HG03354 (cell line): Measurements from ENCODE around the gene MED27.
"Not testable (repeated sequence)": the region's sequence is repeated elsewhere in the genome, so short reads cannot be mapped to it uniquely, and the experiment has no call there.

Experiments used
- ATAC-seq: cut with Tn5 transposase; IDR thresholded peaks from one replicate; pipeline ENCODE4 v1.9.1; 2021; ENCODE audit warnings: mild to moderate bottlenecking; ENCODE audit not compliant: unreplicated experiment, poor library complexity, severe bottlenecking

MED27 gene

DNA sequence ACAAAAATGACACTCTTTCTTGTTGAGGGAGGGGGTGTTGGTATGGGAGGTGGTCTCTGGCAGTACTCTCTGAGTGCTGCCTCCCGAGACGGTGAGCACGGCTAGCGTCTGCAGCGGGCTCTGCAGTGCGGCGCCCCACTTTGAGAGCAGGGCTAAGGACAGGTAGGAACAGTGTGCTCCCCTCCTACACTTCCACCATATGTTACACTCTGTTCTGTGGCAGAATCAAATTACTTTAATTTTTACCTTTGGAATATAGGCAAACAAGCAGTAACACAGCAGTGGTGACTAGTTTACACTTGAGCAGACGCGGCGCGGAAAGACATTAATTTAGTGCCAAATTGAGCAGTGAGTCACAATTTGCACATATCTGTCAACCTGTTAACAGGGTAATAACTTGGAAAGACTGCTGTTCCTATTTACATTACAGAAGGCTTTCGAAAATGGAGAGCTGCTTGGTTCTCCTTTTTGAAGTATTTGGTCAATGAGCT, 136.3 kb downstream of the MED27 start:
- ATAC-seq: no peak

DNA sequence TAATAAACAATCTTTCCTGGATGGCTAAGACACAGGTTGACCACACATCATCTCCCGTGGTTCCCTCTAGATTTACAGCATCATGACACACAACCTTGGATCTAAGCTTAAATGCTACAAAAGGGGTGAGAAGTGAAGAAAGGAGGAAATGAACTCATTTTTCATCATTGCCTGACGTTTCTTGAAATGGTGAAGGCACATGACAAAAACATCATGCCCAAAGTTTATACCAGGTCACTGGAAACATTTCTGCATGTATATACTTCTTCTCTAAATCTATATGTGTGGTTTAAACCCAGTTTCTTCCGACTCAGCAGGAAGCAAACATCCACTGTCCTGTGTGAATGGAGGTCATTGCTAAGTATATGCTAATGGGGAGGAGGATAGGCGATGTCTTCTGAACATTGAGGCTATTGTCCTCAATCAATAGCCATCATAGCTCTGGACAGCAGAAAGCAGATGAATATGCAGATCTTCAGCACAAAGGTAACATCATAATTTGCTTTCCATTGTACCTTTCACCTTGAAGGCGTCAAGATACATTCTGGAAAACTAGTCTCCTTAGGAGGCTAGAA, 137.4 kb downstream of the MED27 start:
- ATAC-seq: no peak

DNA sequence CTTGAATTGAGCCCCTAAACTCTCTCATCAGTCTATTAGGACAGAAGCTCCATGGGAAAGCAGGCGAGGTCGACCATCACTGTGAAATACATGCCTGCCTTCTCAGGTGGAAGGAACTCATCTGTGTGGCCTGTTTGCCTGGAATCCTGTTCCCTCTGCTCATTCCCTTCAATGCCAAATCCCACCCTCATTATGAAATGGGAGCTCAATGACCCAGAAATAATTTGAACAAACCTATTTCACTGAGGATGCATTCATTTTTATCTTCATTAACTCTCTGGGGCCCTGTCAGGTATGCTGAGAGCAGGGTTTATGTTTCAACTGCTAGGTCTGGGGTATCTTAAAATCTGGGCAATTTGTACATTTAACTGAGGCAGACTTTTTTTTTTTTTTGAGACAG, 142.2 kb downstream of the MED27 start:
- no peak for ATAC-seq

DNA sequence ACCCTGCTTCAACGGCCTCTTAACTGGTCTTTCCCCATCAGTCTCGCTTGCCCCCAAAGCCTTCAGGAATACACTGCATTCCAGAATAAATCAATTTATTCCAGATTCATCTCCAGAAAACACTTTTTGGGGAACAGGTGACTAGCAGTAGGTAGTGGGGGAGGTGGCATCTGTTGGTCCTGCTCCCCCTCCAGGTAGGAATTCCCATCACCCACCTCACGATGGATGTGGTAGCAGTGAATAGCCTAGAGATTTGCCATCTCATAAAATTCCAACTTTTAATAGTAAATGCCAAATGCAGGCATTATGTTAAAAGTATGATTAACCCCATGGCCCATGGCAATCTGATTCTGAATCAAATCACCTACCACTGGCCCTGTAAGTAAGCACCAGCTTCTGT, 142.7 kb downstream of the MED27 start:
- ATAC-seq: no peak

DNA sequence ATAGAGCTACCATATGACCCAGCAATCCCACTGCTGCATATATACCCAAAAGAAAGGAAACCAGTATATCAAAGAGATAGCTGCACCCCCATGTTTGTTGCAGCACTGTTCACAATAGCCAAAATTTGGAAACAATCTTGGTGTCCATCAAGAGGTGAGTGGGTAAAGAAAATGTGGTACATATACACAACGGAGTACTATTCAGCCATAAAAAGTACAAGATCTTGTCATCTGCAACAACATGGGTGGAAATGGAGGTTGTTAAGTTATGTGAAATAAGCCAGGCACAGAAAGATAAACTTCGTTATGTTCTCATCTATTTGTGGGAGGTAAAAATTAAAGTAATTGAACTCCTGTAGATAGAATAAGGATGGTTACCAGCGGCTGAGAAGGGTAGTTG, 145.0 kb downstream of the MED27 start:
- no peak for ATAC-seq

DNA sequence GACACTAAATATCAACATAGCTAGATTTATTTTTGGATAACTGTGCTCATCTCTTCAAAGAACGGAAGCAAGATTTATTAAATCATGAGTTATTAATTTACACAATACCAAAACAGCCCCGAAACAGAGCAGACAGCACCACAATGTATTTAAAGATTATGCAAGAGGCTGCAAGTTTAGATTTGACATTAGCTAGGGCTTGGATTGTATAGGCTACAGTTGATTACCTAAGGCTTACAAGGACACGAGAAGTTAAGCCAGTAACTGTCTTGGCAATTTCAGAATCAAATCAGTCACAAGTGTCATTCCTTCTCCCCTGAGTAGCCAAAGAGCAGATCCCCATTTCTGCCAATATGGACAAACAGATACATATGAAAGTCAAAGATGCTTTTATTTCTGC, 152.6 kb downstream of the MED27 start:
- no peak for ATAC-seq

DNA sequence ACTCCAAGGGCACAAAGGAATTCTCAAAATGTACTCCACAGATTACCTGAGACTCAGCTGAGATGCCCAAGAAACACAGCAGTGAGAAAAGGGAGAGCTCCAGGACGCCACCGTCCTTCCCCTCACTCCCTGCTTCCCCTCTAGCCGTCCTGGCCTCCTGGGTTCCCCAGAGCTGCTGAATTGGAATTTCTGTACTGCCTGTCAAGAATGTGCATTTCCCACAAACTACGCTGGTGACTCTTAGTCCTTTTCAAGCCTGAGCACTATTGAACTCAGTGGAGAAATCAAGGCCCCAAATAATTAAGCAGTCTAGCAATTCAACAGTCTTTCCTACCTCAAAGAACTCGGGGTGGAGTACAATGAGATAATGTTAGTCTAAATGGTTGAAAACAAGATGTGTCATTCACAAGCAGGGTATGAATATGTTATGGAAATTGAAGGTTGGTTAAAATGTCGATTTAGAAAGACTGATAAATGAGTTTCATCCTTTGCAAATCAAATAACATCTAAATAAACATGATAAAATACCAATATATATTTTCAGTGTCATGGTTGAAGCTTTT, 153.2 kb downstream of the MED27 start:
- no peak for ATAC-seq

DNA sequence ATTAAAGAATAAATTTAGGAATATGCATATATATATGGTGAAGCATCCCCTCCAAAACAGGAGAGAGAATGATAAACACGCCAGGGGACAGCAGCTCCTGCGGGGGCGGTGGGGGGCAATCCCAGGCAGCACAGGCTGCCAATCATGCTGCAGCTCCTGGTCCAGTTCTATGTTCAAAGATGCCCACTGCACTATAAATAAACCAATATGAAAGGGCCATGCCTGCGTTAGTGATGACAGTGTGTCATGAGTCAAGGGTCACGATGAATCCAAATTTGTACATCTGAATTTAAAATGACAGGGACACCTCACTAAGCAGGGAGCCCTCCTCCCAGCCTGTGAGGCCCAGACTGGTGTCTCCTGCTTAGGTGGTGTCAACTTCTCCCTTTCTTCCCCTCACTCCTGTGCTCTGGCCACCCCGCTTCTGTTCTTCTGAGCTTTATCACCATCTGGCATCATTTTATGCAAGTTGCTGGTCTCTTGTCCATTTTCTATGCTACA, 153.9 kb downstream of the MED27 start:
- no peak for ATAC-seq

DNA sequence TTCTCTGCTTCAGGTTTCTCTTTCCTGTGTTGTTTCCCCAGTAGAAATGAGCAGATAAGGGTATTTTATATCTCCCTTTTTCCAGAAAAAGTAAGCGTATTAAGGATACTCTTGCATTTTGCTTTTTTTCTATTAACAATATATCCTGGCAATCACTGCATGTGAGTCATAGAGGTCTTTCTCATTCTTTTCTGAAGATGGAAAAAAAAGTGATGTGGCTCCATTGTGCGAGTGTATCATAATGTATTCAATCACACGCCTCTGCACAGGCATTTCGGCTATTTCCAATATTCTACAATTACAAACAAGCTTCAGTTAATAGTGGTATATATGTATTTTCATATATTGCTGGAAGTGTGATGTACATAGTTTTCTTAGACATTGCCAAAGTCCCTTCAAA, 155.9 kb downstream of the MED27 start:
- ATAC-seq: no peak

DNA sequence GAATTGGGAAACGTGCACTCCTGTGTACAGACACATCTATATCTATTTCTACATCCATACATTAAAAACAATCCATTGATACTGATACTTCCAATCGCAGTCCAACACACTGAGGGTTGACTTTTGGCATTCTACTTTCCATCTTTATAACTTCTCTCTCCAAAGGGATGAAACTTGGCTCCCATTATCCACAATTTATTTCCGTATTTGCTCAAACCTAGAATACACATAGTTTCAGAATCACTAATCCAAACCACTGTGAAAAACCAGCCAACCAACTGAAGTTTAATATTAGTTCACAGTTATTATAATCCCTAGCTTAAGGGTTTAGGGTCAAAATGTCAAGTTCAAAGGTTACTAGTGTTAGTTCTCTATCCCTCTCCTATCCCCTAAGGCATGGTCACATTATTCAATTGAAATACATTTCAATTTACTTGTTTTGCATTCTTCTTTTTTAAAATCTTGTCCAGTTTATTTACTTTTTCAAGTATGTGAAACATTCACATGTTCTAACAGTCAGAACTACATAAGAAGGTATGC, 156.5 kb downstream of the MED27 start:
- no peak for ATAC-seq

DNA sequence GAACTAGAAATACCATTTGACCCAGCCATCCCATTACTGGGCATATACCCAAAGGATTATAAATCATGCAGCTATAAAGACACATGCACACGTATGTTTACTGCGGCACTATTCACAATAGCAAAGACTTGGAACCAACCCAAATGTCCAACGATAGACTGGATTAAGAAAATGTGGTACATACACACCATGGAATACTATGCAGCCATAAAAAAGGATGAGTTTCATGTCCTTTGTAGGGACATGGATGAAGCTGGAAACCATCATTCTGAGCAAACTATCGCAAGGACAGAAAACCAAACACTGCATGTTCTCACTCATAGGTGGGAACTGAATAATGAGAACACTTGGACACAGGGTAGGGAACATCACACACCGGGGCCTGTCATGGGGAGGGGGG, 158.0 kb downstream of the MED27 start:
- ATAC-seq: not testable (repeated sequence)

DNA sequence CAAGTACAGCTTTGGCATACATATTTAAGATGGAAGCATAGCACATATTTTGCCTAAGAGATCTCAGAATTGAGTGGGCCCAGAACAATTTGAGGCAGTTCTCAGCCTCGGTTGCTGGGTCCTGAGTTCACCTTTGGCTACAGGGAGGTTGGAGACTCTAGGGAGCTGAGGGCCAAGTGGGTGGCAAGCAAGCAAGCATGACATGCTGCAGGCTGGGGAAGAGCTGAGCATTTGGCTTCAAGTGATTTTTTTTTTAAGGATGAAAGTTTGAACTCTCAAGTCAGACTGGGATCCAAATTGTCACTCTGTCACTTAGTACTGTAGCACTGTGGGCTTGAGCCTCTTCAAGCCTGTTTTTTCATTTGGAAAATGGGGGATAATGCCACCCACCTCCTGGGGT, 160.5 kb downstream of the MED27 start:
- no peak for ATAC-seq

DNA sequence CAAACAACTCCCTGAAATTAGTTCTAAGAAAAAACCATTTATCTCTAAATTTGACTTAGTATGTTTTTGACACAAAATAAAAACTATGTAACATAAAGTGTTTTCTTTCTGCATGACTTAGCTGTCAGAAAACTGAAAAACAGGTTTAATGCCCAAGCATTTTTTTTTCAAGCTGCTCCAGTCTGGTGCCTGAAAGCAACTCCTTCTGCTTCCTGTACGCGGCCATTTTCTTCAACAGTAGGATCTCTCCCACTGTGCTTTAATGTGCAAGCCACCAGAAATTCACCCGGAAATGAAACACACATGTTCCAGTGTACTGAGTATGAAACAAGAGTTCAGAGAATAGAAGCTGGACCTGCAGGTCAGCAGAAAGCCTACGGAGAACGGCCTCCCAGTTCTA, 161.2 kb downstream of the MED27 start:
- no peak for ATAC-seq

DNA sequence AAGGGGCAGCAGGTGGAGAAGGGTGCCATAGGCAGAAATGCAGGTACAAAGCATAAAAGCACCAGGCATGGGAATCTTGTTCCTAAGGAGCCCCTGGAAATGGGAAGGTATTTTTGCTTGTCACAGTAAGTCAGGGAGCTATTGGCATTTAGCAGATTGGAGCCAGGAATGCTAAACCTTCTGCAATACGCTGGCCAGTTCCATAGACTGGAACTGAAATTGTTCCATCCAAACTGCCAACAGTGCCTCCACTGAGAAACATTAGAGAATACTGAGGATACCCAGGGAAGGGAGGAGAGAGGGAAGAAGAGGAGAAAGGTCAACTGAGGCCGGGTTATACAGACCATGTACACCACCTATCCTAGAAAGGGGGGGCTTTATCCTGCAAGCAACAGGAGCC, 162.7 kb downstream of the MED27 start:
- no peak for ATAC-seq

DNA sequence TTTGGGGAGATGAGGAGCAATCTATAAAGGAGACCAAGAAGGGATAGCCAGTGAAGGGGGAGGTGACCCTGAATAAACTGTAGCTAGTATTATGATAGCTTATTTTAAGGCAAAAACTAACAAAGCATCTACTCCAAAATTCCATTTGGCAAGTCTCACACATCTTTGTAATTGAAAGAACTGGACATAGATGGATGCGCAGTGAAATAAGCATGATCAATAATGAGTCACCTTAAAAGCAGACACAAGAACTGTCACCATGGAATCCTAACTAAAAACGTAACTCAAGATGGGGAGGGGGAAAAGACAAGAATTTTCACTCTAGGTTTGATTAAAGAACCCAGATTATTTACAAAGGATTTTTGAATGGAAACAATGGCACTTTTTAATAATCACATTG, 164.5 kb downstream of the MED27 start:
- no peak for ATAC-seq

DNA sequence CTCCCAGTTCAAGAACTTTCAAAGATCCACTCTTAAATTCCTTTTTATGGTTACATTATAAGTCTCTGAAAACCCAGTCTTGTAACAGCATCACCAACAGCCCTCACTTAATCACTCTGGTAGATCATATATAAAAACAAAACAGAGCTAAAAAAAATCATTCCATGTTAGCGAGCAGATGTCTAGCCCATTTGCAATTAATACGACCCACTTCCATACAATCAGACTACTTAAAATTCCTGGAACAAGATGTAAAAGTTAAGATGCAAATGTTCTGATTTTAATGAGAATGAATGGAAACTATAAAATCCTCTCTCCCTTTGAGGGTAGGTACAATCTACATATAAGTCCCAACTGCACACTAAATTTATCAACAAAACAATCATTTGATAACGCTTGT, 167.0 kb downstream of the MED27 start:
- no peak for ATAC-seq

DNA sequence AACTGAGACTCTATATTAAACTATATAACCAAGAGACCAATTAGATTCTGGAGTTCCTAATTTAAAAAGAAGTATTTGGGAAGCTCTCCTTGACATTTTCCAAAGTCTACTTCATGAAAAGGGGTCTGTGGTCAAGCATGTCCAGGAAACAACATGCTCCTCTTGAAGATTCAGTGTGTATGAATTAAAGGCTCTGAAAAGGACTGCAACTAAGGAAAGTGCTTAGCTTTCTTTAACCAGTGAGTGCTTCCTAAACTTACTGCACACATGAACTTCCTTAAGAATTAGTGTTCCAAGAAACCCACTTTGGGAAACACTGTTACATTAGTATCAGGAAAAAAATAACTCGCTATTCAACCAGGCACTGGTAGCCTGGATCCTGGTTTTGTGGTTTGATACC, 167.6 kb downstream of the MED27 start:
- no peak for ATAC-seq

DNA sequence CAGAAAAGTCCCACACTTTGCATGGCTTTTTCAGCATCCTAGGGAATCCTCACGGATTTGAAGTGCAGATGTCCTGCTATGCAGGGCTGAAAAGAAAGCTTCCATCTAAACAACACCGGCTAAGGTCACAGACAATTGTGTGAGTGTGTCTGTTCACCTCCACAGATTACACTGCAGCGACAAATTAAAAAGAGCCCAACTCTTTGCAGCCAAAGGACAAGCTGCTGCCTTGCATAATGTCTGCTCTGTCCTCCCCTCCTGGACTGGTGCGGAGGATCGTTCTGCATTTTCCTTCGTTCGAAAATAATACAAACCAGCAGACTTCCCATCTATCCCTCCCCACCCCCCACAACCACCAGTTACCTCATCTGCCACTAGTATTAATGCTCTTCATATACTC, 169.1 kb downstream of the MED27 start:
- no peak for ATAC-seq

DNA sequence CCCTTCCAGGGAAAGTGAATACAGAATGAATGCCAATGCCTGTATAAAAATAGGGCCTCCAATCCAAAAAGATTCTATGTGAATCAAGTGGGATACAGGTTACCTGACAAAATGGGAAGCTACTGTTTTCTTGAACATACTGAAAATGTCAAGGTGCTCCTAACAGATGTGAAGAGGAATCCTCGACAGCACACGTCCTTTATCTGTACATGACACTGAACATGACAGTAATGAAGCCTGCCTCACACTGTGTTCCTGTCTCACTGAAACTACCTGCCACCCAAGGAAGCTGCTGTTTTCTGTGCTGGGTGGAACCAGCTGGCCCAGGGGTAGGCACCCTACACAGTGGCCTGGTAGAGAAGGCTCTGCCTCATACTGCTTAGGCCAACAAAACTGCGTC, 174.5 kb downstream of the MED27 start:
- no peak for ATAC-seq

DNA sequence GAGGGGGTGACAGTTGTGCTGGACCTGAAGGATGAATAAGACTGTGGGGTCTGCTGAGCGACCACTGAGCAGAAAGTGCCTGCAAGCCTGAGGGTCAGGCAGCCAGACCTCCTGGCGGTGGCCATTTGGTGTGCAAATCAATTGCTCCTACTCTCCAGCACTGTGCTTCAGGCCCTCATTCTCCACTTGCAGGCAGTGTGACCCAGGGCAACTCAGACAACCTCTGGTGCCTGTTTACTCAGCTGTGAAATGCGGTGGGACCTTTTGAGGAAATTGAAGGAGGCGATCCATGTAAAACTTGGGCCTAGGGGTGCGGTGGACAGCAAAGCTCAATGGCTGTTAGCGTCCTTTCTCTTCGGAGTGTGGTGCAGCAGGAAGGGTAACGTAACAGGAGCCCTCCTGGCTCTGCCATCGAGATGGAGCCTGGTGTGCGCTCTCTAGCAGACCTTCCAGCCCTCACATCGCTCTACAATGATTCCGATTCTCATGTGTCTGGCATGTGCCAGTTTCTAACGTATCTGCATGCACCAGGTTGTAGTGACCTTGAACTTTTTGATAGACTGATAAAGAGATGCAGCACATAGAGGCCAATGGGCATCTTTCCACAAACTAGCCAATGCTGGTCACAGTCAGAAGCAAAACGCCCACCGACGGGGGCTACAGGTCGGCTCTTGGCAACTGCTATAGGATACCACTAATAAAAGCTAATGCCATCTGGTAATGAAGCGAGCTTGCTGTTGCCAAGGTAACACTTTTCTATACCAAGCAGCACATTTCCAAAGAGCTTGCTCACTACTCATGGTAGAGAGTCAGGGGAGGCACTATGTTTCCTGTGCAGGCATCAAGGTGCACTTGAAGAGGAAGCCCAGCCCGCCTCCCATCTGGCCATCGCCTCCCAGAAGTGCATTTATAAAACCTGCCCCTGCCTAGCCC, 180.1 kb downstream of the MED27 start:
- ATAC-seq: no peak
